Endodermal cell (in vitro differentiated cells): ENCODE results near the gene RRP1B. TPM values are rescaled to one million over a fixed set of nuclear protein-coding genes. Genes with fewer than 3 reads are reported as not detected.

Experiments used
- DNase-seq: peaks from one replicate; pipeline ENCODE4 v3.0.0-alpha.2; 2017
- H3K27ac ChIP-seq: 2 replicates; pipeline ENCODE4 v1.5.1; 2013; ENCODE audit warnings: mild to moderate bottlenecking, low read depth, low read length, moderate library complexity
- H3K27me3 ChIP-seq: 2 replicates; pipeline ENCODE4 v1.6.1; 2013; ENCODE audit warnings: mild to moderate bottlenecking, low read length, moderate library complexity; ENCODE audit not compliant: insufficient read depth, control insufficient read depth, poor library complexity, severe bottlenecking
- H3K36me3 ChIP-seq: 2 replicates; pipeline ENCODE4 v1.7.0; 2013; ENCODE audit warnings: mild to moderate bottlenecking, low read length, moderate library complexity; ENCODE audit not compliant: control insufficient read depth, insufficient read depth
- H3K4me1 ChIP-seq: one replicate; pipeline ENCODE4 v1.7.0; 2013; ENCODE audit warnings: low read length; ENCODE audit not compliant: control insufficient read depth, insufficient read depth
- H3K4me3 ChIP-seq: 2 replicates; pipeline ENCODE4 v1.5.1; 2013; ENCODE audit warnings: mild to moderate bottlenecking, low read length, moderate library complexity
- H3K9ac ChIP-seq: 2 replicates; pipeline ENCODE4 v1.6.1; 2013; ENCODE audit warnings: mild to moderate bottlenecking, low read length, moderate library complexity; ENCODE audit not compliant: poor library complexity, severe bottlenecking; ENCODE audit errors: extremely low read depth
- H3K9me3 ChIP-seq: 2 replicates; pipeline ENCODE4 v1.6.1; 2013; ENCODE audit warnings: mild to moderate bottlenecking, low read length, moderate library complexity; ENCODE audit not compliant: control insufficient read depth
- H3K27ac Mint-ChIP-seq: 2 replicates; pipeline ENCODE4 v1.8.0; 2020; ENCODE audit warnings: mixed read lengths
- H3K27me3 Mint-ChIP-seq: 2 replicates; pipeline ENCODE4 v1.8.0; 2021; ENCODE audit warnings: mild to moderate bottlenecking, mixed read lengths; ENCODE audit not compliant: insufficient read depth
- H3K36me3 Mint-ChIP-seq: 2 replicates; pipeline ENCODE4 v1.8.0; 2020; ENCODE audit warnings: low read depth, mixed read lengths
- H3K4me1 Mint-ChIP-seq: 2 replicates; pipeline ENCODE4 v1.8.0; 2020; ENCODE audit warnings: mixed read lengths
- H3K4me3 Mint-ChIP-seq: 2 replicates; pipeline ENCODE4 v1.8.0; 2020; ENCODE audit warnings: mild to moderate bottlenecking, moderate library complexity, mixed read lengths
- H3K9me3 Mint-ChIP-seq: 2 replicates; pipeline ENCODE4 v1.8.0; 2020; ENCODE audit warnings: mild to moderate bottlenecking, mixed read lengths
- WGBS, 2 experiments: methylation state at CpG; one replicate each; pipeline versions ENCODE4 v1.1.5 to v1.1.7; 2013; ENCODE audit warnings: missing lambda C conversion rate in 2 of 2, mixed read lengths in 1 of 2; ENCODE audit not compliant: insufficient coverage in 1 of 2, insufficient read length in 1 of 2; 5-methylcytosine and 5-hydroxymethylcytosine counted together
- total RNA-seq, 2 donors: library from RNA; stranded (reverse); fragmentation: NEBNext Ultra II Directional in 1 of 2; extraction: Animal tissue kit (Norgen Biotek cat#: 25700) in 1 of 2; gene quantifications; 2 replicates in 1 of 2; 3 replicates in 1 of 2; pipeline ENCODE4 v1.2.1, GENCODE V29; 2021
- TF ChIP-seq, protein P1 (sequence below): fragments of 200-600 bp; sonication (generic); conservative IDR thresholded peaks from 2 replicates; pipeline ENCODE4 v1.5.0; 2021; ENCODE audit warnings: antibody characterized with exemption, mild to moderate bottlenecking

The RRP1B gene
- total RNA-seq, 2 donors from 2014 or later, result 44.1 to 46.0 TPM

DNA sequence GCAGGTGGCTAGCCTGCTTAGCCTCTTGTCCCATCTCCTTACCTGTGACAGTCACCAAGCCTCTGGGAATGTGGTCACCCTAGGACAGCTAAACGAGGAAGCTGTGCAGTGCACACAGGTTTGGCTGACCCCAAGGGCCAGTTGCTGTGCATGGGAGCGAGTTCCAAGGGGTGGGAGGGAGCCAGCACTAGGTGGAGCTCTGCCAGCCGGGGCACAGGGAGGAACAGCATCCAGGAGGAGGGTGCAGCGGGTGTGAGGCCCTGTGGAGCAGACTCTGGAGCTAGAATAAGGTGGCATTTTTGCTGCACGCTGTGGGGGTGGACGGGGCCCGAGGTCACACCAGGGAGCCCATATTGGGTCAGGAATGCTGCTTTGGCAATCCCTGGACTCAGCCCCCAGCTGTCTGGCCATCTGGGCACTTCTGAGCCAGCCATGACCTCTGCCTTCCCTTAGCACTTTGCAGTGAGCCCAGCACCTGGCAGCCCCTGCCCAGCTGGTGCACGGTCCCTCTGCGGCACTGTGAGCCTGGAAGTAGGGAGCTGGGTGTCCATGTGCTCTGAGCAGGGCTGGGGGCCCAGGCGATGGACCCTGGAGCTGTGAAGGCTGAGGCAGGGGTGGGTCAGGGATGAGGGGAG lies 68.3 kb downstream of the RRP1B start:
- peaks cover 12% of the 10 kb centered on the region for H3K4me1 Mint-ChIP-seq
- WGBS, 2 experiments, result 92 to 98% methylated on average over 7 to 10 of the region's 10 CpGs
- H3K4me3 Mint-ChIP-seq, result peak overlapping the region; percentile 75
- no peaks in the 10 kb centered on the region for H3K27me3 Mint-ChIP-seq
- H3K27ac Mint-ChIP-seq, result peak overlapping the region; percentile 93
- DNase-seq, result peak; percentile 75
- H3K27me3 ChIP-seq, result no peaks in the 10 kb centered on the region
- no peaks in the 10 kb centered on the region for H3K9me3 ChIP-seq
- TF ChIP-seq, protein P1, sequence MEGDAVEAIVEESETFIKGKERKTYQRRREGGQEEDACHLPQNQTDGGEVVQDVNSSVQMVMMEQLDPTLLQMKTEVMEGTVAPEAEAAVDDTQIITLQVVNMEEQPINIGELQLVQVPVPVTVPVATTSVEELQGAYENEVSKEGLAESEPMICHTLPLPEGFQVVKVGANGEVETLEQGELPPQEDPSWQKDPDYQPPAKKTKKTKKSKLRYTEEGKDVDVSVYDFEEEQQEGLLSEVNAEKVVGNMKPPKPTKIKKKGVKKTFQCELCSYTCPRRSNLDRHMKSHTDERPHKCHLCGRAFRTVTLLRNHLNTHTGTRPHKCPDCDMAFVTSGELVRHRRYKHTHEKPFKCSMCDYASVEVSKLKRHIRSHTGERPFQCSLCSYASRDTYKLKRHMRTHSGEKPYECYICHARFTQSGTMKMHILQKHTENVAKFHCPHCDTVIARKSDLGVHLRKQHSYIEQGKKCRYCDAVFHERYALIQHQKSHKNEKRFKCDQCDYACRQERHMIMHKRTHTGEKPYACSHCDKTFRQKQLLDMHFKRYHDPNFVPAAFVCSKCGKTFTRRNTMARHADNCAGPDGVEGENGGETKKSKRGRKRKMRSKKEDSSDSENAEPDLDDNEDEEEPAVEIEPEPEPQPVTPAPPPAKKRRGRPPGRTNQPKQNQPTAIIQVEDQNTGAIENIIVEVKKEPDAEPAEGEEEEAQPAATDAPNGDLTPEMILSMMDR, result peak; percentile 47
- H3K9me3 Mint-ChIP-seq, result no peaks in the 10 kb centered on the region
- peak overlapping the region; percentile 82 for H3K4me3 ChIP-seq
- H3K36me3 Mint-ChIP-seq, result no peaks in the 10 kb centered on the region
- H3K4me1 ChIP-seq, result no peaks in the 10 kb centered on the region
- H3K36me3 ChIP-seq, result peaks cover 5% of the 10 kb centered on the region
- peak overlapping the region; percentile 65 for H3K9ac ChIP-seq
- peak overlapping the region; percentile 87 for H3K27ac ChIP-seq

DNA sequence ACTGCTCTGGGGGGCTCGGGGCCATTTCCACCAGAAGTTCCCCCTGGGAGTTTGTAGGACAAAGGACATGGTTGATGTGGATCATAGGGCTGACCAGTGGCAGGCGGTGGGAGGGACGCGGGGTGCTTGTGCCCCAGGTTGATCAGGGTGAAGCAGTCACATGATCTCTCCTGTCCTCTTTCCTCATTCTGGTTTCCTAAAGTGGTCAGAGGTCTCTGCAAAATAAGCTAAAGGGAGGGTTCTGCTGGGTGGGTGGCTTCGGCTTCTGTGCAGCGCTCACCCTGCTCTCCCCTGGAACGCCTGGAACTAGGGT lies 68.8 kb downstream of the RRP1B start:
- Mint-ChIP-seq H3K4me1 (peaks cover 12% of the 10 kb centered on the region), H3K27me3 (no peaks in the 10 kb centered on the region), H3K4me3 (peak overlapping the region; percentile 75), H3K9me3 (no peaks in the 10 kb centered on the region), H3K27ac (peak overlapping the region; percentile 93), H3K36me3 (no peaks in the 10 kb centered on the region)
- 52 to 64% methylated on average over 3 to 6 of the region's 7 CpGs for WGBS, 2 experiments
- peak overlapping the region; percentile 87 for H3K27ac ChIP-seq
- TF ChIP-seq, protein P1, result no peak
- peak overlapping the region; percentile 65 for H3K9ac ChIP-seq
- H3K27me3 ChIP-seq, result no peaks in the 10 kb centered on the region
- H3K36me3 ChIP-seq, result peaks cover 5% of the 10 kb centered on the region
- H3K4me3 ChIP-seq, result peak overlapping the region; percentile 82
- no peaks in the 10 kb centered on the region for H3K9me3 ChIP-seq
- H3K4me1 ChIP-seq, result no peaks in the 10 kb centered on the region
- DNase-seq, result no peak

DNA sequence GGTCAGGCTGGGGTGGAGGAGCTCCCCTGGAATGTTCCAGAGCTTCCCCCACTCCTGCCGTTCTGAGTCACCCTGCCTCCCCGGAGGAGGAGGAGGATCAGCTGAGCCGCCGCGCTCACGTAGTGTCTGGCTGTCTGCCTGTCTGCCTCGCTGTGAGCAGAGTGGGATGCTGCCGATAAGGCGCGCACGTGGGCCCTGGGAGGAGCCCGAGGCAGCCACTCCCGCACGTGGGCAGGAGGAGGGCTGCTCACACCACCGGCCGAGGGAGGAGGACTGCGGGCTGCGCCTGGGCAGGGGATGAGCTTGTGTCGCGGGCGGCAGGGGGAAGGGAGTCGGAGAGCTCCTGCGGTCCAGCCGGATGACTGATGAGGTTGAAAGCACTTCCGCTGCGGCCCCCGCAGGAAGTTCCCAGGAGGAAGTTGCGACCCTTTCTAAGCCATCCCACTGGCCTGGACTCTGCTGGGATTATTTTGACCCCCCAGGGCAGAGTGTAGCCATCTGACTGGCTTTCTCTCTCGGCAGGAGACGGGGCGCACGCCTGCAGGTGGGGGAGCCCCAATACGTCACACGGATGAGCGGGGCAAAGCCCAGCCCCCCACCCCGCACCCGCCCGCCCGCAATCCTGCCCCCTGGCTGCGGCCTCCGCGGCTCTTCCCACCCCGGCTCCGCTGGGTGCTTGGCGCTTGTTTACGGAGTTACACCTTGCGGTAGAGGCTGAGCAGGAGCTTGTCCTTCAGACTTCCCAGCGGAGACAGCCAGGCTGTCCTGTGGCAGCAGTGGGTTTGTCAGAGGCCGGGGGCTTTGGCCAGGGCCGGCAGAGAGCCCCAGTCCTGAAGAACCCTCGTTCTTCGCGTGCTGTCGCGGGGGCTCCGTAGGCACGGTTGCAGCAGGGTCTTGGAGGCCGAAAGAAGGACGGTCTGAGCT lies 69.4 kb downstream of the RRP1B start:
- WGBS, 2 experiments, result 5 to 6% methylated on average over 34 to 59 of the region's 59 CpGs
- Mint-ChIP-seq H3K27me3 (no peaks in the 10 kb centered on the region), H3K9me3 (no peaks in the 10 kb centered on the region), H3K4me1 (peaks cover 12% of the 10 kb centered on the region), H3K4me3 (peak overlapping the region; percentile 75), H3K27ac (peak overlapping the region; percentile 93), H3K36me3 (no peaks in the 10 kb centered on the region)
- H3K4me3 ChIP-seq, result peak overlapping the region; percentile 82
- H3K27me3 ChIP-seq, result no peaks in the 10 kb centered on the region
- peak; percentile 93 for DNase-seq
- H3K9ac ChIP-seq, result peak overlapping the region; percentile 65
- H3K36me3 ChIP-seq, result peaks cover 5% of the 10 kb centered on the region
- H3K4me1 ChIP-seq, result no peaks in the 10 kb centered on the region
- no peaks in the 10 kb centered on the region for H3K9me3 ChIP-seq
- TF ChIP-seq, protein P1, result peak; percentile 87
- peak overlapping the region; percentile 87 for H3K27ac ChIP-seq
